ENCODE results near the gene UNC13B. TPM values are rescaled to one million over a fixed set of nuclear protein-coding genes. Genes with fewer than 3 reads are reported as not detected.

The UNC13B gene
- total RNA-seq, 1 experiment from 2014 or later: 49.3 TPM

DNA sequence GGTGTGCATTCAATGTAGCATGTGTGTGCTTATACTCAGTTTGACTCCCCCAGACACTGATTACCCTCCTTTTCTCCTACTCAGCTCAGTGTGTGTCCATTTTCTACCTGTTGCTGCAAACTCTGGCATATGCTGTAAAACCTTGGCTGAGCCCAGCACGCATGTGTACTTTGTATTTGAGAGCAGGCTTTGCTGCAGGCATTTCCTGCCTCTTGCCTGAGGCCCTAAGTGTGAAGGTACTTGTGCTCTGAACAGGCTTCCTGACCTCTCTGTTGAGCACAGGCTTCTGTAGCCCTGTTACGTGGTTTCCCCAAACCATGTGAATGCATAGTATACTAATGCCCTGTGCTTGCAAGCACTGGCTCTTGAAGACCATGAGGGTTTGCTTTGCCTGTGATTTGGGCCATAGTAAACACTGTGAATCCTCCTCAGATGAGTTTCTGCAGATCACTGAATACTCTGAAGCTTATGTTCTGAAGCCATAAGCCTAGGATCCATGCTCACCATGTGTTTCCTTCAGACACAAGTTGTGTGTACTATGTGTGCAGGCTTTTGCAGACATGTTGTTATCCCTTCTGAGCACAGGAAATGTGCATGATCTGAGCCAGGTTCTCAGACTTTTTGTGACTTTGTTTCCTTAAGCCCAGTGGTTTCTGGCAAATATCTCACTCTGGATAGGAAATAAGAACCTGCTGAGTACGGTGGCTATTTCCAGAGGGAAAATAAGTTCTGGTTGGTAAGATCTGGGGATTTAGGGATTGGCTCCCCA, 203.2 kb downstream of the UNC13B start (continued):
- TF ChIP-seq, protein P1, sequence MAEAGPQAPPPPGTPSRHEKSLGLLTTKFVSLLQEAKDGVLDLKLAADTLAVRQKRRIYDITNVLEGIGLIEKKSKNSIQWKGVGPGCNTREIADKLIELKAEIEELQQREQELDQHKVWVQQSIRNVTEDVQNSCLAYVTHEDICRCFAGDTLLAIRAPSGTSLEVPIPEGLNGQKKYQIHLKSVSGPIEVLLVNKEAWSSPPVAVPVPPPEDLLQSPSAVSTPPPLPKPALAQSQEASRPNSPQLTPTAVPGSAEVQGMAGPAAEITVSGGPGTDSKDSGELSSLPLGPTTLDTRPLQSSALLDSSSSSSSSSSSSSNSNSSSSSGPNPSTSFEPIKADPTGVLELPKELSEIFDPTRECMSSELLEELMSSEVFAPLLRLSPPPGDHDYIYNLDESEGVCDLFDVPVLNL (CRISPR knock-in tag; IDR thresholded peaks at IDR 0.05; ENCODE audit: borderline replicate concordance, low read depth): no peak
- no peak for TF ChIP-seq OVOL2 (CRISPR knock-in tag; IDR thresholded peaks at IDR 0.05; ENCODE audit: borderline replicate concordance)
- TF ChIP-seq ZNF423 (CRISPR knock-in tag; IDR thresholded peaks at IDR 0.05): no peak
- TF ChIP-seq ESRRA (CRISPR knock-in tag; IDR thresholded peaks at IDR 0.05; ENCODE audit: borderline replicate concordance): no peak
- TF ChIP-seq, protein P2, sequence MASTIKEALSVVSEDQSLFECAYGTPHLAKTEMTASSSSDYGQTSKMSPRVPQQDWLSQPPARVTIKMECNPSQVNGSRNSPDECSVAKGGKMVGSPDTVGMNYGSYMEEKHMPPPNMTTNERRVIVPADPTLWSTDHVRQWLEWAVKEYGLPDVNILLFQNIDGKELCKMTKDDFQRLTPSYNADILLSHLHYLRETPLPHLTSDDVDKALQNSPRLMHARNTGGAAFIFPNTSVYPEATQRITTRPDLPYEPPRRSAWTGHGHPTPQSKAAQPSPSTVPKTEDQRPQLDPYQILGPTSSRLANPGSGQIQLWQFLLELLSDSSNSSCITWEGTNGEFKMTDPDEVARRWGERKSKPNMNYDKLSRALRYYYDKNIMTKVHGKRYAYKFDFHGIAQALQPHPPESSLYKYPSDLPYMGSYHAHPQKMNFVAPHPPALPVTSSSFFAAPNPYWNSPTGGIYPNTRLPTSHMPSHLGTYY (CRISPR knock-in tag; IDR thresholded peaks at IDR 0.05): no peak
- TF ChIP-seq, protein P3, sequence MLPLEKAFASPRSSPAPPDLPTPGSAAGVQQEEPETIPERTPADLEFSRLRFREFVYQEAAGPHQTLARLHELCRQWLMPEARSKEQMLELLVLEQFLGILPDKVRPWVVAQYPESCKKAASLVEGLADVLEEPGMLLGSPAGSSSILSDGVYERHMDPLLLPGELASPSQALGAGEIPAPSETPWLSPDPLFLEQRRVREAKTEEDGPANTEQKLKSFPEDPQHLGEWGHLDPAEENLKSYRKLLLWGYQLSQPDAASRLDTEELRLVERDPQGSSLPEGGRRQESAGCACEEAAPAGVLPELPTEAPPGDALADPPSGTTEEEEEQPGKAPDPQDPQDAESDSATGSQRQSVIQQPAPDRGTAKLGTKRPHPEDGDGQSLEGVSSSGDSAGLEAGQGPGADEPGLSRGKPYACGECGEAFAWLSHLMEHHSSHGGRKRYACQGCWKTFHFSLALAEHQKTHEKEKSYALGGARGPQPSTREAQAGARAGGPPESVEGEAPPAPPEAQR (CRISPR knock-in tag; IDR thresholded peaks at IDR 0.05): no peak

DNA sequence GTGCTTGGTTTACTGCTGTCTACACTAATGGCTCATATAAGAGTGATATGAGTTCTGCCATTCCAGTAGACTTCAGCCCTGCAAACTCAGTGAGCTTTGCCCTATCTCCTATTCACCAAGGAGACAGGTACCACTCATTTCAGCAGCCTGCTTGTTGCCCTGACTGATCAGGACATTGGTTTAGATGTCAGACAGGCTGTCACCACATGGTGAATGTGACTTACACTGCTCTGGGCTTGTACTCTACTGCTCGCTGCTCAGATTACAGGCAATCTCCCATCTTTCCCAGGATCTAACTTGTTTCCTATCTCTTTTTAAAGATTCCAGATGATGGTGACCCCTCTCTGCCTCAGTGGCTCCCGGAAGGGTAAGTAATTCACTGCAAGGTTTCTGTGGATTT, 204.8 kb downstream of the UNC13B start:
- TF ChIP-seq, protein P4, sequence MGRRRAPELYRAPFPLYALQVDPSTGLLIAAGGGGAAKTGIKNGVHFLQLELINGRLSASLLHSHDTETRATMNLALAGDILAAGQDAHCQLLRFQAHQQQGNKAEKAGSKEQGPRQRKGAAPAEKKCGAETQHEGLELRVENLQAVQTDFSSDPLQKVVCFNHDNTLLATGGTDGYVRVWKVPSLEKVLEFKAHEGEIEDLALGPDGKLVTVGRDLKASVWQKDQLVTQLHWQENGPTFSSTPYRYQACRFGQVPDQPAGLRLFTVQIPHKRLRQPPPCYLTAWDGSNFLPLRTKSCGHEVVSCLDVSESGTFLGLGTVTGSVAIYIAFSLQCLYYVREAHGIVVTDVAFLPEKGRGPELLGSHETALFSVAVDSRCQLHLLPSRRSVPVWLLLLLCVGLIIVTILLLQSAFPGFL (CRISPR knock-in tag; IDR thresholded peaks at IDR 0.05; ENCODE audit: borderline replicate concordance): no peak
- TF ChIP-seq ZBTB21 (CRISPR knock-in tag; IDR thresholded peaks at IDR 0.05; ENCODE audit: borderline replicate concordance): no peak
- TF ChIP-seq, protein P5, sequence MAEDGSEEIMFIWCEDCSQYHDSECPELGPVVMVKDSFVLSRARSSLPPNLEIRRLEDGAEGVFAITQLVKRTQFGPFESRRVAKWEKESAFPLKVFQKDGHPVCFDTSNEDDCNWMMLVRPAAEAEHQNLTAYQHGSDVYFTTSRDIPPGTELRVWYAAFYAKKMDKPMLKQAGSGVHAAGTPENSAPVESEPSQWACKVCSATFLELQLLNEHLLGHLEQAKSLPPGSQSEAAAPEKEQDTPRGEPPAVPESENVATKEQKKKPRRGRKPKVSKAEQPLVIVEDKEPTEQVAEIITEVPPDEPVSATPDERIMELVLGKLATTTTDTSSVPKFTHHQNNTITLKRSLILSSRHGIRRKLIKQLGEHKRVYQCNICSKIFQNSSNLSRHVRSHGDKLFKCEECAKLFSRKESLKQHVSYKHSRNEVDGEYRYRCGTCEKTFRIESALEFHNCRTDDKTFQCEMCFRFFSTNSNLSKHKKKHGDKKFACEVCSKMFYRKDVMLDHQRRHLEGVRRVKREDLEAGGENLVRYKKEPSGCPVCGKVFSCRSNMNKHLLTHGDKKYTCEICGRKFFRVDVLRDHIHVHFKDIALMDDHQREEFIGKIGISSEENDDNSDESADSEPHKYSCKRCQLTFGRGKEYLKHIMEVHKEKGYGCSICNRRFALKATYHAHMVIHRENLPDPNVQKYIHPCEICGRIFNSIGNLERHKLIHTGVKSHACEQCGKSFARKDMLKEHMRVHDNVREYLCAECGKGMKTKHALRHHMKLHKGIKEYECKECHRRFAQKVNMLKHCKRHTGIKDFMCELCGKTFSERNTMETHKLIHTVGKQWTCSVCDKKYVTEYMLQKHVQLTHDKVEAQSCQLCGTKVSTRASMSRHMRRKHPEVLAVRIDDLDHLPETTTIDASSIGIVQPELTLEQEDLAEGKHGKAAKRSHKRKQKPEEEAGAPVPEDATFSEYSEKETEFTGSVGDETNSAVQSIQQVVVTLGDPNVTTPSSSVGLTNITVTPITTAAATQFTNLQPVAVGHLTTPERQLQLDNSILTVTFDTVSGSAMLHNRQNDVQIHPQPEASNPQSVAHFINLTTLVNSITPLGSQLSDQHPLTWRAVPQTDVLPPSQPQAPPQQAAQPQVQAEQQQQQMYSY (CRISPR knock-in tag; IDR thresholded peaks at IDR 0.05): no peak
- TF ChIP-seq ZNF396 (CRISPR knock-in tag; IDR thresholded peaks at IDR 0.05; ENCODE audit: borderline replicate concordance): no peak
- TF ChIP-seq, protein P6, sequence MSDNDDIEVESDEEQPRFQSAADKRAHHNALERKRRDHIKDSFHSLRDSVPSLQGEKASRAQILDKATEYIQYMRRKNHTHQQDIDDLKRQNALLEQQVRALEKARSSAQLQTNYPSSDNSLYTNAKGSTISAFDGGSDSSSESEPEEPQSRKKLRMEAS (CRISPR knock-in tag; IDR thresholded peaks at IDR 0.05): no peak
- TF ChIP-seq ZNF416 (CRISPR knock-in tag; IDR thresholded peaks at IDR 0.05): no peak
- no peak for TF ChIP-seq ZNF232 (CRISPR knock-in tag; IDR thresholded peaks at IDR 0.05)
- no peak for TF ChIP-seq EMX1 (CRISPR knock-in tag; IDR thresholded peaks at IDR 0.05)
- TF ChIP-seq TEAD1 (CRISPR knock-in tag; IDR thresholded peaks at IDR 0.05): no peak
- no peak for TF ChIP-seq GABPB1 (CRISPR knock-in tag; IDR thresholded peaks at IDR 0.05)
- TF ChIP-seq, protein P7, sequence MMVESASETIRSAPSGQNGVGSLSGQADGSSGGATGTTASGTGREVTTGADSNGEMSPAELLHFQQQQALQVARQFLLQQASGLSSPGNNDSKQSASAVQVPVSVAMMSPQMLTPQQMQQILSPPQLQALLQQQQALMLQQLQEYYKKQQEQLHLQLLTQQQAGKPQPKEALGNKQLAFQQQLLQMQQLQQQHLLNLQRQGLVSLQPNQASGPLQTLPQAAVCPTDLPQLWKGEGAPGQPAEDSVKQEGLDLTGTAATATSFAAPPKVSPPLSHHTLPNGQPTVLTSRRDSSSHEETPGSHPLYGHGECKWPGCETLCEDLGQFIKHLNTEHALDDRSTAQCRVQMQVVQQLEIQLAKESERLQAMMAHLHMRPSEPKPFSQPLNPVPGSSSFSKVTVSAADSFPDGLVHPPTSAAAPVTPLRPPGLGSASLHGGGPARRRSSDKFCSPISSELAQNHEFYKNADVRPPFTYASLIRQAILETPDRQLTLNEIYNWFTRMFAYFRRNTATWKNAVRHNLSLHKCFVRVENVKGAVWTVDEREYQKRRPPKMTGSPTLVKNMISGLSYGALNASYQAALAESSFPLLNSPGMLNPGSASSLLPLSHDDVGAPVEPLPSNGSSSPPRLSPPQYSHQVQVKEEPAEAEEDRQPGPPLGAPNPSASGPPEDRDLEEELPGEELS (CRISPR knock-in tag; IDR thresholded peaks at IDR 0.05): no peak
- TF ChIP-seq NFATC4 (CRISPR knock-in tag; IDR thresholded peaks at IDR 0.05): no peak
- TF ChIP-seq, protein P8, sequence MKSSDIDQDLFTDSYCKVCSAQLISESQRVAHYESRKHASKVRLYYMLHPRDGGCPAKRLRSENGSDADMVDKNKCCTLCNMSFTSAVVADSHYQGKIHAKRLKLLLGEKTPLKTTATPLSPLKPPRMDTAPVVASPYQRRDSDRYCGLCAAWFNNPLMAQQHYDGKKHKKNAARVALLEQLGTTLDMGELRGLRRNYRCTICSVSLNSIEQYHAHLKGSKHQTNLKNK (CRISPR knock-in tag; IDR thresholded peaks at IDR 0.05): no peak
- ChIA-PET POLR2A (no interaction called here), CTCF (no interaction called here)

More for the DNA sequence above, 204.8 kb downstream of the UNC13B start:
- Mint-ChIP-seq H3K4me1 (peaks cover 2% of the 10 kb centered on the region), H3K27me3 (ENCODE audit: low read depth) (no peaks in the 10 kb centered on the region), H3K36me3 (no peaks in the 10 kb centered on the region), H3K9me3 (no peaks in the 10 kb centered on the region), H3K27ac (no peak overlapping the region), H3K4me3 (no peak overlapping the region)
- no peak for DNase-seq (ENCODE audit: low spot score)
- ATAC-seq: no peak
